Measurements from ENCODE around the gene EFCAB13.
"Not testable (repeated sequence)": the region's sequence is repeated elsewhere in the genome, so short reads cannot be mapped to it uniquely, and the experiment has no call there.

- TF ChIP-seq CTCF (conservative IDR thresholded peaks at IDR 0.05; ENCODE audit: low read depth, low read length); EZH2phosphoT487 (IDR thresholded peaks at IDR 0.05; ENCODE audit: borderline replicate concordance, low read length): not testable (repeated sequence)
Measured at GRCh38 chr17:47432240-47432639, 108.5 kb downstream of the EFCAB13 start.
